Smooth muscle cell (in vitro differentiated cells): Measurements from ENCODE around the gene ZNF771. TPM values are rescaled to one million over a fixed set of nuclear protein-coding genes. Genes with fewer than 3 reads are reported as not detected.
A peak's percentile ranks its signal among the peaks of the same experiment; 100 is the strongest.
"Not testable (repeated sequence)": the region's sequence is repeated elsewhere in the genome, so short reads cannot be mapped to it uniquely, and the experiment has no call there.

Experiments used
- DNase-seq: peaks from one replicate; lab custom pipeline; 2025; ENCODE audit not compliant: unreplicated experiment; lab: John Stamatoyannopoulos, UW
- H2AFZ ChIP-seq: fragments of 200-600 bp; sonication (generic); 2 replicates; pipeline ENCODE4 v1.6.0; 2016; ENCODE audit warnings: antibody characterized with exemption, low read depth, mild to moderate bottlenecking
- H3F3A ChIP-seq: fragments of 200-600 bp; sonication (generic); 2 replicates; pipeline ENCODE4 v1.6.0; 2017; ENCODE audit warnings: antibody characterized with exemption, low read depth
- H3K27ac ChIP-seq: fragments of 200-600 bp; sonication (generic); 2 replicates; pipeline ENCODE4 v1.5.1; 2016; ENCODE audit warnings: low read depth, mild to moderate bottlenecking
- H3K27me3 ChIP-seq: fragments of 200-600 bp; sonication (generic); 2 replicates; pipeline ENCODE4 v1.6.1; 2016; ENCODE audit warnings: low read depth, mild to moderate bottlenecking
- H3K36me3 ChIP-seq: fragments of 200-600 bp; sonication (generic); 2 replicates; pipeline ENCODE4 v1.5.1; 2016; ENCODE audit warnings: low read depth
- H3K4me1 ChIP-seq: fragments of 200-600 bp; sonication (generic); 2 replicates; pipeline ENCODE4 v1.5.1; 2016; ENCODE audit warnings: low read depth
- H3K4me2 ChIP-seq: fragments of 200-600 bp; sonication (generic); 2 replicates; pipeline ENCODE4 v1.6.0; 2016; ENCODE audit warnings: mild to moderate bottlenecking
- H3K4me3 ChIP-seq: fragments of 200-600 bp; sonication (generic); 2 replicates; pipeline ENCODE4 v1.5.1; 2016; ENCODE audit warnings: mild to moderate bottlenecking
- H3K79me2 ChIP-seq: fragments of 200-600 bp; sonication (generic); 2 replicates; pipeline ENCODE4 v1.6.0; 2016; ENCODE audit warnings: low read depth, mild to moderate bottlenecking
- H3K9ac ChIP-seq: fragments of 200-600 bp; sonication (generic); 2 replicates; pipeline ENCODE4 v1.6.0; 2016; ENCODE audit warnings: low read depth
- H3K9me3 ChIP-seq: fragments of 200-600 bp; sonication (generic); replicated peaks from 2 replicates; pipeline ENCODE4 v1.5.1; 2016; ENCODE audit warnings: low read depth
- H4K20me1 ChIP-seq: fragments of 200-600 bp; sonication (generic); 2 replicates; pipeline ENCODE4 v1.6.0; 2016; ENCODE audit warnings: low read depth
- CTCF ChIP-seq: fragments of 200-600 bp; sonication (generic); IDR thresholded peaks from 2 replicates; pipeline ENCODE4 v1.5.1; 2017; ENCODE audit warnings: borderline replicate concordance, mild to moderate bottlenecking, antibody characterized with exemption; ENCODE audit not compliant: insufficient read depth, poor library complexity, severe bottlenecking
- WGBS: methylation state at CpG from one replicate; pipeline ENCODE4 v1.1.7; 2016; ENCODE audit warnings: low lambda C conversion rate; 5-methylcytosine and 5-hydroxymethylcytosine counted together
- polyA plus RNA-seq: library from polyadenylated mRNA; unstranded; fragments of >200 nt; fragmentation: Nextera tagmentation; extraction: Ambion mirVana; gene quantifications from 2 replicates; pipeline ENCODE4 v1.2.1, GENCODE V29; 2016
- total RNA-seq: library from RNA; depleted of rRNA; stranded (reverse); fragments of >200 nt; gene quantifications from 2 replicates; pipeline ENCODE4 v1.2.3, GENCODE V29; 2014

ZNF771 gene
- total and polyA plus RNA-seq, 2 experiments from 2014 or later: 7.2 to 20.9 TPM

DNA sequence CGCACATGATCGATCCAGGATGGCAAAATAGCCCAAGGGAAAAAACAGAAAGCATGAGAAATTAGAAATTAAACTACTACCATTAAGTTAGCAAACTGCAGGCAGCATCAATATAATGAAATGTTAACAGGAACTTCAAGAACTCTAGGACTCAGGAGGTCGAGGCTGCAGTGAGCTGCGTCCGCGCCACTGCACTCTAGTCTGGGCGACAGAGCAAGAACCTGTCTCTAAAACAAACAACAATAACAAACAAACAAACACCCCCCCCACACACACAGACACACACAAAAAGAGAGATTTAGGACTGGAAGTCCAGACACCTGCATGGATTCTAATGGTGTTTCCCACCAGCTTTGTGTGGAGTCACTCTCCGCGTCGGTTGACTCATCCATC, 38.8 kb downstream of the ZNF771 start:
- peak overlapping the region; percentile 93 for H3K4me2 ChIP-seq
- H3K9me3 ChIP-seq: no peaks in the 10 kb centered on the region
- no peak overlapping the region for H3K9ac ChIP-seq
- WGBS: 89% methylated on average over 10 of the region's 10 CpGs
- peaks cover 4% of the 10 kb centered on the region for H4K20me1 ChIP-seq
- H3K4me1 ChIP-seq: peaks cover 8% of the 10 kb centered on the region
- H3K79me2 ChIP-seq: peaks cover 8% of the 10 kb centered on the region
- peak overlapping the region; percentile 87 for H3K4me3 ChIP-seq
- no peak for DNase-seq
- H3K36me3 ChIP-seq: no peaks in the 10 kb centered on the region
- TF ChIP-seq CTCF: no peak
- peak overlapping the region; percentile 90 for H2AFZ ChIP-seq
- peak overlapping the region; percentile 97 for H3K27ac ChIP-seq
- H3K27me3 ChIP-seq: no peaks in the 10 kb centered on the region
- H3F3A ChIP-seq: no peaks in the 10 kb centered on the region

DNA sequence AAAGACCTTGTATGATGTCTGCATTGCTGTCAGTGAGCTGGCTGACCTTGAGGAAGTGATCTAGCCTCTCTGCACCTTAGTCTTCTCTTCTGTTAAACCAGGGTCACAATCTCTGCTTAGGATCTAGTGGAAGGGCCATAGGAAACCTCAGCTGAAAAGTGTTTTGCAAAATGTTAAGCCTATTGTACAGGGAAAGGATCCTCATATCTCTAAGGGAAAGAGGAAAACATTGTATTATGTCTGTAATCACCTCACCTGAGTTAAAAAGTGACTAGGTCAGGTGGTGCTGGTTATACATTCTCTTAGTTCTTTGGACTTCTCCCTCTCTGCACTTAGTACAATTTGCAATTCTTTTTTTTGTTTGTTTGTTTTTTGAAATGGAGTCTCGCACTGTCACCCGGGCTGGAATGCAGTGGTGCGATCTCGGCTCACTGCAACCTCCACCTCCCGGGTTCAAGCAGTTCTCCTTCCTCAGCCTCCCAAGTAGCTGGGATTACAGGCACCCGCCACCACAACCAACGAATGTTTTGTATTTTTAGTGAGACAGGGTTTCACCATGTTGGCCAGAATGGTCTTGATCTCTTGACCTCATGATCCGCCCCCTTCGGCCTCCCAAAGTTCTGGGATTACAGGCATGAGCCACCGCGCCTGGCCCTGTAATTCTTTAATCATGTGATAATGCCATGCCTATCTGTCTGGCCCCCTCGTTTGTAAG, 40.3 kb downstream of the ZNF771 start:
- no peaks in the 10 kb centered on the region for H3K9me3 ChIP-seq
- H2AFZ ChIP-seq: no peak overlapping the region
- no peak overlapping the region for H3K27ac ChIP-seq
- no peaks in the 10 kb centered on the region for H3K27me3 ChIP-seq
- TF ChIP-seq CTCF: no peak
- H3K79me2 ChIP-seq: peaks cover 8% of the 10 kb centered on the region
- no peak overlapping the region for H3K9ac ChIP-seq
- no peaks in the 10 kb centered on the region for H3F3A ChIP-seq
- no peak overlapping the region for H3K4me2 ChIP-seq
- peaks cover 4% of the 10 kb centered on the region for H4K20me1 ChIP-seq
- H3K4me1 ChIP-seq: peaks cover 8% of the 10 kb centered on the region
- H3K4me3 ChIP-seq: no peak overlapping the region
- 81% methylated on average over 12 of the region's 12 CpGs for WGBS
- H3K36me3 ChIP-seq: no peaks in the 10 kb centered on the region
- no peak for DNase-seq

DNA sequence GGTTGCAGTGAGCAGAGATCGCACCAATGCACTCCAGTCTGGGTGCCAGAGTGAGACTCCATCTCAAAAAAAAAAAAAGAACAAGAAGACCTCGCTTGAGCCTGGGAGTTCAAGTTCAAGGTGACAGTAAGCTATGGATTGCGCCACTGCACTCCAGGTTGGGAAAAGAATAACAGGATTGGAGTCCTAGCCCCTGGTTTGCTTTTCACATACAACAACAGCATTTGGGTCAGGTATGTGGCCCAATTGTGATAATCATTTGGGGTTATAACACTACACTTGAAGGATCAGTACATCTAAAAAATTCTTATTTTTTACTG, 41.7 kb downstream of the ZNF771 start:
- H3K36me3 ChIP-seq: no peaks in the 10 kb centered on the region
- H3K9ac ChIP-seq: no peak overlapping the region
- no peak overlapping the region for H3K4me3 ChIP-seq
- H4K20me1 ChIP-seq: no peaks in the 10 kb centered on the region
- peaks cover 8% of the 10 kb centered on the region for H3K79me2 ChIP-seq
- WGBS: 77% methylated on average over 3 of the region's 3 CpGs
- H3K4me1 ChIP-seq: peaks cover 8% of the 10 kb centered on the region
- no peak for DNase-seq
- no peaks in the 10 kb centered on the region for H3F3A ChIP-seq
- H3K27me3 ChIP-seq: no peaks in the 10 kb centered on the region
- H3K9me3 ChIP-seq: no peaks in the 10 kb centered on the region
- no peak overlapping the region for H3K4me2 ChIP-seq
- no peak for TF ChIP-seq CTCF
- H2AFZ ChIP-seq: no peak overlapping the region
- H3K27ac ChIP-seq: no peak overlapping the region

GRCh38 chr16:30452709-30453580, 45.5 kb downstream of the ZNF771 start:
- WGBS: 76% methylated on average over 20 of the region's 20 CpGs
- not testable (repeated sequence) for H3K36me3 ChIP-seq, H3K9me3 ChIP-seq, H3K27ac ChIP-seq, H3K4me2 ChIP-seq, H3K4me1 ChIP-seq, H3F3A ChIP-seq, H3K4me3 ChIP-seq, H4K20me1 ChIP-seq, DNase-seq, H3K79me2 ChIP-seq, H3K27me3 ChIP-seq, H3K9ac ChIP-seq
- peak overlapping the region; percentile 62 for H2AFZ ChIP-seq
